Measurements from ENCODE around the gene BCL6.

The BCL6 gene

GRCh38 chr3:187748050-187748481, 2.8 kb upstream of the BCL6 start:
- no peak for DNase-seq (ENCODE audit: low read depth)
- no peak overlapping the region for H3K4me3 ChIP-seq (ENCODE audit: low read depth, low read length)
- peak; percentile 96 for TF ChIP-seq CTCF (IDR thresholded peaks at IDR 0.05; ENCODE audit: low read depth, low read length, missing control alignments)

- no peak overlapping the region for H3K4me3 ChIP-seq (ENCODE audit: low read depth, low read length)
- no peak for DNase-seq (ENCODE audit: low read depth)
- TF ChIP-seq CTCF (IDR thresholded peaks at IDR 0.05; ENCODE audit: low read depth, low read length, missing control alignments) = no peak
Measured at GRCh38 chr3:187747506-187747905, 2.2 kb upstream of the BCL6 start.

DNA sequence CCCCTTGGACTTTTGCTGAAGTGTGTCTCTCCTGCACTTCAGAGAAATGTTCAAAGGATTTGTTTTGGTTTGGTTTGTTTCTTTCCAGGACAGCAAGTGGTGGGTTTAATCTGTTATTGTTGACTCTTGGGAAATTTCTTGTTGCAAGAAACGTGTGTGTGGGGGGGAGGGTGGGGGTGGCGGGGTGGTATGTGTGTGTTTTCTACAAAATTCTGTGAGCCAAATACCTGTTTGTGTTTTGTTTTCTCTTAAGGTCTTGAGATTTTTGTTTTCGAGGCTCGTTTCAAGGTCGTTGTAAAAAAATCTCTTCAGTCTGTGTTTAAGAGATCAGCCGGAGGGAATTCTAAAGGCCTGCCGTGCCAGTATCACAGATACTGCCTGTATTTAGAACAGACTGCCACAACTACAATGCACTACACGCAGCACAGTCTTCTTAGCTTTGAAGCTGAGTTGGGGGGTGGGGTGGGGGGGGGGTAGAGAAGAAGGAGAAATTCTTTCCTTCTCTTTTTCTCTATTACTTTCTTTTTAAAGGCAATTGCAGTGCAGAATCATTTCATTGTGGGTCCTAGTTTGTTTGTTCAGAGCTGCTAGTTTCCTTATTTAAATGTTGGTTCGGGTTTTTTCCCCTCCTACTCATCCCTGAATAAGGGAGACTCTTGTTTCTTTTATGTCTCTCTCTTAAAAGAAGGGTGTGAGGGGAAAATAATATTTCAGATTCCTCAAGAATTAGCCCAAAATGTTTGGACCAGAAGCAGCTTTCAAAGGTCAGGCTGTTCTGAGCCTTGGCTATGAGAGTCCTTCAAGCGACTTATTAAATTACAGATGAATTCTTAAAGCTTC, 1.4 kb upstream of the BCL6 start:
- DNase-seq (ENCODE audit: low read depth) = no peak
- no peak for TF ChIP-seq CTCF (IDR thresholded peaks at IDR 0.05; ENCODE audit: low read depth, low read length, missing control alignments)
- no peak overlapping the region for H3K4me3 ChIP-seq (ENCODE audit: low read depth, low read length)

- no peak for TF ChIP-seq CTCF (IDR thresholded peaks at IDR 0.05; ENCODE audit: low read depth, low read length, missing control alignments)
- DNase-seq (ENCODE audit: low read depth) = no peak
- no peak overlapping the region; the same call in 1 of the 2 replicates for H3K4me3 ChIP-seq (ENCODE audit: low read depth, low read length)
Measured at GRCh38 chr3:187746059-187746441, 782 bp upstream of the BCL6 start.

GRCh38 chr3:187744169-187745151, 808 bp downstream of the BCL6 start:
- no peak for DNase-seq (ENCODE audit: low read depth)
- TF ChIP-seq CTCF (IDR thresholded peaks at IDR 0.05; ENCODE audit: low read depth, low read length, missing control alignments) = no peak

GRCh38 chr3:187743195-187744141, 1.8 kb downstream of the BCL6 start:
- no peak overlapping the region for H3K4me3 ChIP-seq (ENCODE audit: low read depth, low read length)
- TF ChIP-seq CTCF (IDR thresholded peaks at IDR 0.05; ENCODE audit: low read depth, low read length, missing control alignments) = no peak
- no peak for DNase-seq (ENCODE audit: low read depth)

More at GRCh38 chr3:187744169-187745151, 808 bp downstream of the BCL6 start:
- H3K4me3 ChIP-seq (ENCODE audit: low read depth, low read length) = peak overlapping the region; percentile 49

All from GM12864 (cell line).